Activated T-cell treated with anti-CD3 and anti-CD28 coated beads, Interleukin-2, amount 50 U/mL, for 72 hours (primary cell): ENCODE measurements around the gene ARMH2. TPM values are rescaled to one million over a fixed set of nuclear protein-coding genes. Genes with fewer than 3 reads are reported as not detected.
"Not testable (repeated sequence)": the region's sequence is repeated elsewhere in the genome, so short reads cannot be mapped to it uniquely, and the experiment has no call there.

ENCODE experiments used
- ATAC-seq, 2 donors: fragments of 150-1000 bp; cut with Tn5 transposase; replicated peaks in 1 of 2; 2 replicates each; pipeline ENCODE4 v1.10.0; 2021; ENCODE audit warnings: moderate library complexity in 2 of 2, mild to moderate bottlenecking in 1 of 2
- DNase-seq, 2 donors: peaks; one replicate each; pipeline ENCODE4 v3.0.0; 2021 to 2022; ENCODE audit warnings: mixed read lengths in 1 of 2
- H3K27ac Mint-ChIP-seq: one replicate; pipeline ENCODE4 v1.8.0; 2022; ENCODE audit warnings: mild to moderate bottlenecking, moderate library complexity, mixed read lengths
- H3K27me3 Mint-ChIP-seq: one replicate; pipeline ENCODE4 v1.8.0; 2022; ENCODE audit warnings: low read depth, mixed read lengths
- H3K36me3 Mint-ChIP-seq, 2 donors: one replicate each; pipeline ENCODE4 v1.8.0; 2022; ENCODE audit warnings: mixed read lengths in 2 of 2, mild to moderate bottlenecking in 1 of 2; ENCODE audit not compliant: insufficient read depth in 2 of 2
- H3K4me1 Mint-ChIP-seq: one replicate; pipeline ENCODE4 v1.8.0; 2022; ENCODE audit warnings: low read depth, mixed read lengths
- H3K4me3 Mint-ChIP-seq, 2 donors: one replicate each; pipeline ENCODE4 v1.8.0; 2022; ENCODE audit warnings: mild to moderate bottlenecking in 2 of 2, mixed read lengths in 2 of 2, moderate library complexity in 2 of 2
- H3K9me3 Mint-ChIP-seq, 2 donors: one replicate each; pipeline ENCODE4 v1.8.0; 2022; ENCODE audit warnings: mixed read lengths in 2 of 2
- total RNA-seq, 2 donors: library from RNA; stranded (reverse); gene quantifications; one replicate each; pipeline ENCODE4 v1.2.3, GENCODE V29; 2022

ARMH2 gene
- total RNA-seq, 2 donors from 2014 or later, result not detected

DNA sequence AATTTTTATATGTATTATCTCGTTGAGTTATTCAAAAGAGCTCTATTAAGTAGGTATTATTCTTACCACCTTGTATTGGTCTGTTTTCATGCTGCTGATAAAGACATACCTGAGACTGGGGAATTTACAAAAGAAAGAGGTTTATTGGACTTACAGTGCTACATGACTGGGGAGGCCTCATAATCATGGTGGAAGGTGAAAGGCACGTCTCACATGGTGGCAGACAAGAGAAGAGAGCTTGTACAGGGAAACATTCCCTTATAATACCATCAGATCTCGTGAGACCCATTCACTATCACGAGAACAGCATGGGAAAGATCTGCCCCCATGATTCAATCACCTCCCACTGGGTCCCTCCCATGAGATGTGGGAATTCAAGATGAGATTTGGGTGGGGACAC is 44.3 kb downstream of the ARMH2 start:
- H3K4me3 Mint-ChIP-seq, H3K27me3 Mint-ChIP-seq, ATAC-seq, DNase-seq, H3K4me1 Mint-ChIP-seq, H3K27ac Mint-ChIP-seq, H3K36me3 Mint-ChIP-seq, H3K9me3 Mint-ChIP-seq: not testable (repeated sequence)

DNA sequence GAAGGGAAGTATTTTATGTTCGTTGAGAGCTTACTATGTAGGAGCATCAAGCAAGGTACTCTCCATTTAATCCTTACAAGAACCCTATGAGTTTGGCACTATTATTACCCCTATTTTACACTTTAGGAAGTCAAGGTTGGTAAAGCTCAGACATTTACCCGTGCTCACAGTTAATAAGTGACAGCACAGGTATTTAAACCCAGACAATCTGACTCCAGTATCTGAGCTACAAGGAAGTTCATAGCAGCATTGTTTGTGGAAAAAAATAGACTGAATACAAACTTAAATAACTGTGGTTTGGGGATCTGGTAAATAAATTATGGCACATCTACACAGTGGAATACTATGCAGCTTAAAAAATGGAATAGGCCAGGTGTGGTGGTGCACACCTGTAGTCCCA is 45.2 kb downstream of the ARMH2 start:
- H3K4me1 Mint-ChIP-seq, result peaks cover 5% of the 10 kb centered on the region
- H3K27ac Mint-ChIP-seq, result no peak overlapping the region
- H3K36me3 Mint-ChIP-seq, result peaks cover 6 to 8% of the 10 kb centered on the region in 2 donors
- peaks cover 9% of the 10 kb centered on the region for H3K27me3 Mint-ChIP-seq
- no peak for DNase-seq
- H3K4me3 Mint-ChIP-seq, result no peak overlapping the region
- ATAC-seq, result no peak
- H3K9me3 Mint-ChIP-seq, result peaks cover 0 to 8% of the 10 kb centered on the region in 2 donors

GRCh38 chr6:24752917-24753492 is 45.7 kb downstream of the ARMH2 start:
- H3K4me3 Mint-ChIP-seq, result no peak overlapping the region

DNA sequence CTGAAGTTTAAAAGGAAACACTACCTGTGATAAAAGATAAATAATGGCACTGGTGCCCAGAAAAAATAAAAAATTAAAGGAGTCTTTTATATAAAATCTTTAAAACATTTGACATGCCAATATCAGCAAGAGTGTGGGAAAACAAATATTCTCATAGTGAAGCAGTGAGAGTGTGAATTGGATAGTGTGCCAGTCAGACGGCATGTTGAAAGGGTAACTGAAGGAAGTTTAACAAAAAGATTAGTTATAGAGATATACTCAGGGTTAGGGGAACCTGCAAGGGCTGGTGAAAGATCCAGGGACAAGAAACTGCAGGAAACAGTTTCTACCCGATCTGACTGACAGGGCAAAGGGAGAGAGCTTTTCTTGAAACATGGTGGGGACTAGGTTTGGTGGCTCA is 46.2 kb downstream of the ARMH2 start:
- no peak for DNase-seq
- Mint-ChIP-seq H3K9me3 (peaks cover 0 to 8% of the 10 kb centered on the region in 2 donors), H3K27ac (no peak overlapping the region), H3K27me3 (peaks cover 9% of the 10 kb centered on the region), H3K4me3 (no peak overlapping the region), H3K36me3 (peaks cover 6 to 8% of the 10 kb centered on the region in 2 donors), H3K4me1 (peaks cover 5% of the 10 kb centered on the region)
- ATAC-seq, result no peak

More at GRCh38 chr6:24752917-24753492, 45.7 kb downstream of the ARMH2 start:
- Mint-ChIP-seq H3K4me1 (peaks cover 5% of the 10 kb centered on the region), H3K36me3 (peaks cover 6 to 8% of the 10 kb centered on the region in 2 donors), H3K27me3 (peaks cover 9% of the 10 kb centered on the region), H3K27ac (no peak overlapping the region), H3K9me3 (peaks cover 0 to 8% of the 10 kb centered on the region in 2 donors)
- ATAC-seq (no peak), DNase-seq (no peak)

DNA sequence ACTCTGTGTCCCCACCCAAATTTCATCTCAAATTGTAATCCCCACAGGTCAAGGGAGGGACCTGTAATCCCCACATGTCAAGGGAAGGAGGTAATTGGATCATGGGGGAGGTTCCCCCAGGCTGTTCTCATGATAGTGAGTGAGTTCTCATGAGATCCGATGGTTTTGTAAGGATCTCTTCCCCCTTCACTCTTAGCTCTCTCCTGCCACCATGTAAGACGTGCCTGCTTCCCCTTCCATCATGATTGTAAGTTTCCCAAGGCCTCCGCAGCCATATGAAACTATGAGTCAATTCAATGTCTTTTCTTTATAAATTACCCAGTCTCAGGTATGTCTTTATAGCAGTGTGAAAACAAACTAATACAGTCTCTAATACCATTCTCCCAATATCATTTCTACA is 47.8 kb downstream of the ARMH2 start:
- H3K27ac Mint-ChIP-seq, H3K36me3 Mint-ChIP-seq, H3K4me3 Mint-ChIP-seq, H3K27me3 Mint-ChIP-seq, DNase-seq, H3K4me1 Mint-ChIP-seq, ATAC-seq, H3K9me3 Mint-ChIP-seq: not testable (repeated sequence)

DNA sequence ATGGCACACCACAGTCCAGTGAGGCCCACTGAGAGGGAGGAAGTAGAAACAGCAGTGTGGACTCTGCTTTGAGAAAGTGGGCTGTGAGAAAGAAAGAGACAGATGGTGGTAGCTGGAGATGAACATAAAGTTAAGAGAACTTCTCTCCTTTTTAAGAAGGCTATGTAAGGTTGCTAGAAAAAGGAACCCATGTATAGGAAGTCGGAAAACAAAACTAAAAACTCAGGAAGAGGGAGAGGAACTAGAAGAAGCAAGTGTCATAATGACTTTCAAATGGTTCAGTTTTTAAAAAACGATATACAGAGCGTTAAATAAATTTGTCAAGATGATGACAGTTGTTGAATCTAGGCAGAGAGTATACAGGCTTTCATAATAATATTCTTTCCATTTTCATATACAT is 49.4 kb downstream of the ARMH2 start:
- H3K9me3 Mint-ChIP-seq, result peaks cover 0 to 7% of the 10 kb centered on the region in 2 donors
- H3K36me3 Mint-ChIP-seq, result peaks cover 6 to 8% of the 10 kb centered on the region in 2 donors
- H3K4me3 Mint-ChIP-seq, result no peak overlapping the region
- H3K27me3 Mint-ChIP-seq, result peaks cover 9% of the 10 kb centered on the region
- DNase-seq (no peak), ATAC-seq (no peak)
- H3K27ac Mint-ChIP-seq, result no peak overlapping the region
- H3K4me1 Mint-ChIP-seq, result peaks cover 9% of the 10 kb centered on the region

Other genes starting within 250 kb of the ARMH2 start
- under 1 TPM; 0.14 TPM for gene KIAA0319, start 152.7 kb downstream of the ARMH2 start, total RNA-seq
- gene TDP2, start 132.0 kb downstream of the ARMH2 start, total RNA-seq, result 10 to 100 TPM; 58.3 to 62.9 TPM
- gene ACOT13, start 131.8 kb downstream of the ARMH2 start, total RNA-seq, result 10 to 100 TPM; 26.5 to 26.9 TPM
- gene C6orf62, start 79.8 kb downstream of the ARMH2 start, total RNA-seq, result 100 to 1,000 TPM; 181 to 194 TPM
- gene GMNN, start 24.0 kb downstream of the ARMH2 start, total RNA-seq, result 10 to 100 TPM; 50.8 to 58.5 TPM
- 10 to 100 TPM; 67.0 to 69.7 TPM for gene RIPOR2, start 137.0 kb upstream of the ARMH2 start, total RNA-seq